GM21723 (cell line): Measurements from ENCODE around the gene OCEL1.
"Not testable (repeated sequence)": the region's sequence is repeated elsewhere in the genome, so short reads cannot be mapped to it uniquely, and the experiment has no call there.

Source experiments
- ATAC-seq: cut with Tn5 transposase; IDR thresholded peaks from one replicate; pipeline ENCODE4 v1.9.1; 2021; ENCODE audit warnings: mild to moderate bottlenecking, moderate library complexity; ENCODE audit not compliant: unreplicated experiment

Gene OCEL1

GRCh38 chr19:17226002-17226933 lies at the start of gene OCEL1:
Gene OCEL1, plus strand, starts transcription at chr19:17226226. Its CDS starts 22 bp downstream, at chr19:17226248.
- ATAC-seq, result peak; percentile 92

GRCh38 chr19:17178291-17178690 lies 47.7 kb upstream of the OCEL1 start:
- ATAC-seq, result no peak

GRCh38 chr19:17180997-17181702 lies 44.9 kb upstream of the OCEL1 start:
- no peak for ATAC-seq

GRCh38 chr19:17183271-17183761 lies 42.7 kb upstream of the OCEL1 start:
- ATAC-seq, result no peak

GRCh38 chr19:17183858-17184321 lies 42.1 kb upstream of the OCEL1 start:
- ATAC-seq, result peak; percentile 48

GRCh38 chr19:17184371-17184841 lies 41.6 kb upstream of the OCEL1 start:
- ATAC-seq, result peak; percentile 13

- no peak for ATAC-seq
Observed at GRCh38 chr19:17185590-17185989, 40.4 kb upstream of the OCEL1 start.

GRCh38 chr19:17191736-17192135 lies 34.3 kb upstream of the OCEL1 start:
- ATAC-seq, result not testable (repeated sequence)

GRCh38 chr19:17192751-17193150 lies 33.3 kb upstream of the OCEL1 start:
- no peak for ATAC-seq

GRCh38 chr19:17194608-17195007 lies 31.4 kb upstream of the OCEL1 start:
- no peak for ATAC-seq

- no peak for ATAC-seq
Observed at GRCh38 chr19:17195106-17195505, 30.9 kb upstream of the OCEL1 start.

- ATAC-seq, result no peak
Observed at GRCh38 chr19:17196610-17197009, 29.4 kb upstream of the OCEL1 start.

GRCh38 chr19:17197666-17198065 lies 28.4 kb upstream of the OCEL1 start:
- ATAC-seq, result no peak

- no peak for ATAC-seq
Observed at GRCh38 chr19:17200408-17201079, 25.5 kb upstream of the OCEL1 start.

- no peak for ATAC-seq
Observed at GRCh38 chr19:17202249-17202648, 23.8 kb upstream of the OCEL1 start.

GRCh38 chr19:17202713-17203112 lies 23.3 kb upstream of the OCEL1 start:
- ATAC-seq, result no peak

- no peak for ATAC-seq
Observed at GRCh38 chr19:17205237-17206140, 20.5 kb upstream of the OCEL1 start.

GRCh38 chr19:17206736-17207581 lies 19.1 kb upstream of the OCEL1 start:
- ATAC-seq, result no peak
